Retina (tissue), 1 donor: ENCODE data around the gene ADRA2A.

Experiments used
- DNase-seq: peaks from one replicate; pipeline ENCODE4 v3.0.0-alpha.2; 2016

Gene ADRA2A

DNA sequence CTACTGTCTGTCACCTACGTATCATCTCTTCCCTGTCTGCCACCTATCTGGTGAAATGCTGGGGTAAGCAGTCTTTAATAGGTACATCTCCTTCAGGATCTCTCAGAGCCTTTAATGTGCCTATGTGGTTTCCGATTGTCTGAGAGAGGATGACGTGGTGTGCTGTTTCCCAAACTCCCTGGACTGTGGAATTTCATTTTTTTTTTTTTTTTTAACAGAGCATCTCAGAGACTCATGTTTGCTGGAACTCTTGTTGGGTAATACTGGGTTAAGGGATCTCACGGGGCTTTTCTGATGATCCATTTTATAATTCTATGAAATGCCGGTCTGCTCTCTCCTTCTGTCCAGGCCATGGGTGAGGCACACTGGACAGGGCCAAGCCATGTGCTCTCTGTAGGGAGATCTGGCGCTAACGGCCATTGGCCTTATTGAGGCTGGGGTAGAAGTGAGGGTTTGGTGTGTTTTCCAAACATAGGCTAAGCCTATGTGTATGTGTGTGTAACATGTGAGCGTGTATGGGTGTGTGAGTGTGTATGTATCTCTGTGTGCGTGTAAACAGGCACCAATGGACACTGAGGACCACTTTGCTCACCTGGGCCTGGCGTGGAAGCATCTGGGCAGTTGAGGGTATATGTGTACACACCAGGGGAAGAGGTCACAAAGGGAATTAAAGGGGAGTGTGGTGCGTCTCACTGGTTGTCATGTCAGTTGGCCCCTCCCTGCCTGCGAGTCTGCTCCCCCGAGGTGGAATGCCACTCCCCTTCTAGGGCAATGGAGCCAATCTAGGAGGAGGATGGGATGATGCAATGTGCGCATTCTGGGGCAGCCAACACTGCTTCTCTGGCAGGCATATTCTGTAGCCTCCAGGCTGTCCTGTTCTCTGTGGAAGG is 7.8 kb downstream of the ADRA2A start:
- no peak for DNase-seq

DNA sequence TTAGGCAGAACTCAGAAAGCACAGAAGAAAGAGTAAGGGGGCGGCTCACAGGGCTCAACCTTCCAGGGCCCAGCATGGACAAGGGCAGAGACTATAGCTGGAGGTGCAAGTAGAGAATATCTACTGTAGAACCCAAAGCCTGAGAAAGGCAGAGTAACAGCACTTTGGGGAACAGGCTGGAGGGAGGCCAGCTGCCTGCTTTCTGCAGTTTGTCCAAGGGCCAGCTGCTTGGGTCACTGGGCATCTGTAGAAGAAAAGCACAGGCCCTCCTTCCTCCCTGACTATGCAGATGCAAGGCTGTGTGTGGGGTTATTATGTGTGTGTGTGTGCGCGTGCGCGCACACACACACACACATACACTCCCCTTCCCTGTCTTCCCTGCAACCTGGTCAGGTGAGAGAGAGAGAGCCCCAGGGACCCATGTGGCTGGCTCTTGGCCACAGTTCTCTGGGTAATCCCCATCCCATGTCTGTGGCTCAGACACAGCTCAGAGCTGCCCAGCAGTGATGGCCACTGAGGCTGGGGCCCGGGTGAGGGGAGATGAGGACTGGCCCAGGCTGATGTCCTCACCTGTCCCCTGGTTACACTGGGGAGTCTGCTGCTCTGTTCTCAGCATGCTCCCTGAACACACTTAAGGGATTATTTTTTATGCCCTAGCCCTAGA is 9.0 kb downstream of the ADRA2A start:
- no peak for DNase-seq

DNA sequence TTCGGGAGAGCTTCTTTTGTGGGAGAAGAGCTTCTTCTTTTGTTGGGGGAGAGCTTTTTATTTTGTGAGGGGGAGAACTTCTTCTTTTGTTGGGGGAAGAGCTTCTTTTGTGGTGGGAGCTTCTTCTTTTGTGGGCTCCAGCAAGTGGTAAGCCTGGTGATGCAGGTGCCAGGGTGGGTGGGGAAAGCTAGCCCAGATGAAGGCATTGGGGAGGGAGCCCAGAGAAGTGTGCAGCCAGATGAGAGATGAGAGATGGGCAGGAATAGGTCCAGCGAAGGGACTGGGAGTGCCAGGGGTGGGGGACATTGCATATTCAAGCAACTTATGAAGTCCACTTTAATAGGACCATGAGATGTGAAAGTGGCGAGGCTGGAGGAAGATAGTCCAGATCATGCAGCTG is 9.7 kb downstream of the ADRA2A start:
- no peak for DNase-seq

DNA sequence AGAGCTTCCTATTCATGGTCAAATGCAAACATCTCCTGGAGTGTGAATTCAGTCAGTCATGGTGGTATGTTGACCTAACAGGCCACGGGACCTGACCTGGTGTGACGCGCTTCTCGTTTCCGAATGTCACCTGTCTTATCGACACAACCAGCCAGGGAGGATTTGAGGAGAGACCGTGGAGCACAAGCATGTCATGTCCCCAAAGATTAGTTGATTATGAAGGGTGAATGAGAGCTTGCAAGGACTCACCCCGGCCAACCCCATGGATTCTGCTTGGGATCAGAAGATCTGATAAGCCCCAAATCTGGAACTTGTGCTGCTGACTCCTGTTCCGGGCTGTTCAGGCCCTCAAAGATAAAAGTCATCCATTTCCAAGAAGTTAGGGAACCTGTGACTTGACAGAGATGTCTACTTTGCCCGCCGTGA is 10.5 kb downstream of the ADRA2A start:
- DNase-seq = no peak

DNA sequence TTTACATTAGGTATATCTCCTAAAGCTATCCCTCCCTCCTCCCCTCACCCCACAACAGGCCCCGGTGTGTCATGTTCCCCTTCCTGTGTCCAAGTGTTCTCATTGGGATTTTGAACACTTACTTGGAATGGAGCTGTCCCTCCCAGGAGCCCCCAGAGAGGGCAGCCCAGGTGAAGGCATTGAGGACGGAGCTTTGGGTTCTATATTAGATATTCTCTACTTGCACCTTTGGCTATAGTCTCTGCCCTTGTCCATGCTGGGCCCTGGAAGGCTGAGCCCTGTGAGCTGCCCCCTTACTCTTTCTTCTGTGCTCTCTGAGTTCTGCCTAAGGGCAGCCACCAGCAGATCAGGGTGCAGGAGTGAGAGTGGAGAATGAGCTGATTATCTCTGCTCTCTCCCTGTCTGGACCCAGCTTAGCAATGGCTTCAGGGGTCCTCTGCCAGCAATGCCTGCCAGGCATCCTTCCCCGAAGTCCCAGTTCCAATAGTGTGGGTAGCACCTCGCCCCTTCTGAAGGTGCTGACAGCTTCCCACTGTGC is 11.2 kb downstream of the ADRA2A start:
- DNase-seq = no peak

DNA sequence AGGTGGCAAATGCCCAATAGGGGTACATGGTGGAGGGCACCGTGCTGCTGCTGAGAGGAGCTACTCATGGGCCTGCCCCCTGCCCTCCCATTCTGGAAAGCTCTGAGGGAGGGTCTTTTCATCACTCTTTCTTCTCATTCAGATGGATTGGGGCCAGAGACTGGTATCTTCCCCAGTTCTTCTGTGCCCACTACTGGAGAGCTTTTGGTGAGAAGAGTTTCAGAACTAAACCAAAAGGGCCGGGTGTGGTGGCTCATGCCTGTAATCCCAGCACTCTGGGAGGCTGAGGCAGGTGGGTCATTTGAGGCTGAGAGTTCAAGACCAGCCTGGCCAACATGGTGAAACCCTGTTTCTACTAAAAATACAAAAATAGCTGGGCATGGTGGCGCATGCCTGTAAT is 12.5 kb downstream of the ADRA2A start:
- no peak for DNase-seq

DNA sequence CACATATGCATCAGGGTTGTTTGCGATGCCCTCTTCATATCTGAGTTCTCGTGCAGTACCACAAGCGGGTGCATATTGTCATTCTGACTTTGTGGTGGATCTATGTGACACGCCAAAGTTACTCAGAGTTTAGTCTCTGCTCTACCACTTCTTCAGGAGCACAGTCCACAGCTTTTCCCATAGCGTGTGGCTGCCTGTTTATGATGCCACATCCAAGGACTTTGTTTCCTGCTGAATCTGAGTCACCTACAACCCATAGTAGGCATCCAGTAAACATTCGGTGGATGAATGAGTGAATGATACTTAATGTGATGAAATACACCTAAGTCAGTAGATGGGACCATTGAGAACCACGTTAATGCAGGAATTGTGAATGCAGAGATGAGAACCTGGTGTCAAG is 15.0 kb downstream of the ADRA2A start:
- DNase-seq = no peak

DNA sequence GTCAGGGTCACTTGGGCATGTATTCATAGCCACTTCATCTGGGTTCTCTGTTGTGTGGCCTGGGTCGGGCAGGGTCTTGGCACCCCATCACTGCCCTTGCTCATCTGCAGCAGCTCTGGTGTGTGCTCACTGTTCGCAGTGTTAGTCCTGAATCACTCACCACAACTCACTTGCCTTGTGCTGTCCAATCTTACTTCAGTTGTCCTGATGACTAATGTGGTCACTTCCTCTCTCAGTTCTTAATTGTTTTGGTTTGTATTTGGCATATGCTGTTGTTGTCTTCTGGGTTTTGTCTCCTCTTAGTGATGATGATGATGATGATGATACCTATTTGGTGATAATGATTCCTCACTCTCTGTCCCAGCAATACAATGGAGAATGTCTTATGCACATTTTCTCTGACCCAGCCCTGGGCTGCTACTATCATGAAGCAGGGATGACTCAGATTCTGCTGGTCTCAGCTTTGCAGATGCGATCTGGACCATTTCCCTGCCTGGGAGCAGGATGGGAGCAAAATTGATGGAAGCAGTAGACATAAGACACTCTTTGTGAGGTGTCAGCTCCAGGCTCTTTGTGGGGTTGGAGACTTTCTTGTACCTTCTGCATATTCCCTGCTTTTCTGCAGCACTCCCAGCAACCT is 17.0 kb downstream of the ADRA2A start:
- DNase-seq = no peak

DNA sequence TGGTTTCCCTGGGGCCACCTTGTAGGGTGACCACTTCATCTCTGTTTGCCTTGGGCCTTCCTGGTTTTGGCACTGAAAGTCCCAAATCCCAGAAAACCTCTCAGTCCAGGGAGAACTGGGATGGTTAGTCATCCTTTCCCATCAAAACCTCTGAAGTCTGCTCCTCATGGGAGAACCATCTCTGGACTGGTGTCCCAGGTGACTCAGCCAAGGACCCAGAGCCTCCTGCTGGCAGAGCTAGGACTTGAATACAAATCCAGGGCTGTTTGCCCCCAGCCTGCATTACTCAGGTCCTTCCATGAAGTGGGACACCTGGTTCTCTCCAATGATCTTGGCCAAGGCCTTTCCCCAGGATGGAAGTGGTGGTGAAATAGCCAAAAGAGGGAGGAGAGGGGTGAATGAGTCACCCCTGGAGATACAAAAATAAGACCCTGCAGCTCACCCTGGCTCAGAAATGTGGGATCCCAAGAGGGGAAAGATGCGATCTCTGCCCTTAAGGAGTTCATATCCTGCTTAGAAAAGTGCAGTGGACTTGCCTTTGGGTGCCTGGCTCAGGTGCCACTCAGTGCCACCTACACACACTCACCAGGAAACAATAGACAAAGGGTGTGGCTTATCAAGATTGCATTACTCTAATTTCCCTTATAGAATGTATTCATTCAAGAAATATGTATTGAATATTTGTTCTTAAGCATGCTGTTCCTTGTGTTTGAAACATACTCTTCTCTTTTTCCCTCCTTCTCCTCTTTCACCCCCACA is 22.0 kb downstream of the ADRA2A start:
- DNase-seq = no peak

DNA sequence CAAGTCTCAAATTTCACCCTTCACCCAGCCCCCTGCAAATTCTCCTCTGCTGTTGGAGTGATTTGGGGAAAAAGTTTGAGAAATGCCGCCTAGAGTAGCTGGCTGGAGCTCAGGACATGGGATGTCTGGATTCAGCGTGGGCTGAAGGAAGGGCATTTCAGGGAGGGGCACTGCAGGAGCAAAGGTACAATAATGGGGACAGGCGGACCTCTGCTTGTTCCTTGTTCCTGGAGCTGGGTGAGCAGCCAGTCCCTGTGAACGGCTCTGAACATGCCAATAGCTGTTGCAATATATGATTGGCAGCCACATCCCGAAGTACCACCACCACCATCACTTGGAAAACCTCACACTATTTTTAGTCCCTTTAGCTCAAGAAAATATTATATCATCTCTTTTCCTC is 23.4 kb downstream of the ADRA2A start:
- DNase-seq = no peak

DNA sequence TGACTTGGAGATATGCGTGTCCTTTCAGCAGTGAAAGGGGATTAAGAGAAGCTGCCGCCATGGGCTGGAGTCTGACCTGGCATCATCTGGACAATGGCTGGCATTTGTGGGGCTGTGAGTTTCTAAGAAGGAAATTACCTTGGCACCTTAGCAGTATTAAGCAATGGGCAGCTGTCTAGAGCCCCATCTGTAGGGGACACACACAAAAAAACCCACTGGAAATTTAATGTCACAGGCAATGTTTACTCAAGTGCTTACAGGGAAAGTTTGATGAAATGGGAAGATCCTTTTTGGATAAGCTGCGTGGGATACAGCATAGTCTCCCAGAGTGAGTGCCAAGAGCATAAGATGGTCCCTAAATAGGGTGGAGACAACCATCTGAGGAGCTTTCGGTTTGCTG is 25.0 kb downstream of the ADRA2A start:
- DNase-seq = no peak

DNA sequence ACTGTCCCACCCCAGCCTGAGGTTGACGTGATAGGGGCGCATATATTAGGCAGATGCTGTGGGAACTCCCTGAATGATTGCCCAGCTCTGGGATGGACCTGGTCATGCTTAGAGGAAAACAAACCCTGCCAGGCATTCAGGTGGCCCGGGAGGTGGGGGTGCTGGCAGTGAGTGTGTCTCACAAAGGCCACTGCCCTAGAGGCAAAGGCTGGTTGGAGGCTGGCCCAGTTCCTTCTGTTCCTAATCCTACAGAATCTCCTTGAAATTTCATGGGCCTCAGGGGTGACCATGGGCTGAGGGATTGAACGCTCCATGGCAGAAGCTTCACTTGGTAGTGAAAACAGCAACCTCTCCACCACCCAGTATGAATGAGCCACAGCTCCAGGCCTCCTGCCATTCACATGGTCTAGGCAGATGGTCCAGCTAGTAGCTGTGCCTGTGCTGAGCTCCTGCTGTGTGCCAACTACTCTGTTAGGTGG is 25.6 kb downstream of the ADRA2A start:
- DNase-seq = no peak

DNA sequence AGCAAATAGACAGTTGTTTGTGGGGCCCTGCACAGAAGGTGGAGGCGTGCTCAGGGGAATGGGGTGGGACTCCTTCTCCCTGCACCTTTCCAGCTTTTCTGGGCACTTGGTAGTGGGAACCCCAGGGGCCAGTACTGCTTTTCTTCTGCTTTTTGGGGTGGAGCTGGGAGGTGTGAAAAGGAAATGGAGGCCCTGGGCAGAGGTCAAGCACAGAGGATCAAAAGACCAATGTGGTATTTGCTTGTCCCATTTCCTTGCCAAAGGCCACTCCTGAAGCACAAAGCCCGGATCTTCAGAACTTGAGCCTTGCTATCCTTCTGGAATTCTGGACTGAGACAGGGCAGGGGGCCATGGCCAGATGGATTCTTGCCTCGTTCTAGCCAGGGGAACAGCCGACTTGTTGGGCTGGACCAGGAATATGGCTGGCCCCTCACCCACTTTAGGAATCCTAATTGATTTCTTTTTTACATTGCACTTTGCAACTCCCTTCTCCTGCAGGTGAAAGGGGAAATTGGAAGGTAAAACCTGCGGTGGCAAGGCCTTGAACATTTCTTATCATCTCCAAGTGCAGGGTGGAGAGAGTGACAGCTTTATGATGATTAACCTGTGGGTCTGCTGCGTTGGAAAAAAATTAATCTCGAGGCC is 26.5 kb downstream of the ADRA2A start:
- DNase-seq = no peak

DNA sequence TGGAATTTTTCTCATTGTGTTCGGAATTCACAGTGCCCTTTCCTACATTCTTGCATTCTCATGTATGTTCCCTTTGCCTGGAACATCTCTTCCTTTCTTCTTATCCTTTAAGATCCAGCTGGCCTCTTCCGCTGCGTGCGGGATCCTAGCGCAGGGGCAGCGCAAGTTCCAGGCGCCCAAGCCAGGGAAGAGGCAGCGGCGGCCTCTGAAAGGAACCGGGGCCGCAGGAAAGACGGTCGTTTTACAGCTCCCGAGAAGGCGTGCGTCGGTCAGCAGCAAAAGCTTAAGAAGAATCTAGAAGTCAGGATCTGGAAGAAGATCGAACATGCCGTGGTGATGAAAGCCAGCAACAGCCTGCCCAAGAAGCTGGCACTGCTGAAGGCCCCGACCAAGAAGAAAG is 28.0 kb downstream of the ADRA2A start:
- no peak for DNase-seq

DNA sequence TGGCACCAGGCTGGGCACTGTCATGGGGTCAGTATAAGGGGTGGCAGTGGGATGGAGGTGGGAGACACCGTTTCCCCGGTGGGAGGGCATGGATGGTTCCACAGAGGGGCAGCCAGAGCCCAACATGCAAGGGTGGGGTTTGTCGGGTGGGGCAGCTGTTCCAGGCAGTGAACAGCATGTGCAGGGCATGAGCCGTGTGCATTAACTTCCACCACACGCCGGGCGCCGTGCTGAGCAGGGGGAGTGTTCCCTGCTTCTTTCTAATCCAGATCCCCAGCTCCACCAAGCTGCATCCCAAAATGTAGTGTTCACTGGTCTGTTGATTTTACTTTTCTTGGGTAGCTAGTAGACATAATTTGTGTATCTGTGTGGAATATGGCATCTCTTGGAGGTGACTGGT is 29.3 kb downstream of the ADRA2A start:
- no peak for DNase-seq

DNA sequence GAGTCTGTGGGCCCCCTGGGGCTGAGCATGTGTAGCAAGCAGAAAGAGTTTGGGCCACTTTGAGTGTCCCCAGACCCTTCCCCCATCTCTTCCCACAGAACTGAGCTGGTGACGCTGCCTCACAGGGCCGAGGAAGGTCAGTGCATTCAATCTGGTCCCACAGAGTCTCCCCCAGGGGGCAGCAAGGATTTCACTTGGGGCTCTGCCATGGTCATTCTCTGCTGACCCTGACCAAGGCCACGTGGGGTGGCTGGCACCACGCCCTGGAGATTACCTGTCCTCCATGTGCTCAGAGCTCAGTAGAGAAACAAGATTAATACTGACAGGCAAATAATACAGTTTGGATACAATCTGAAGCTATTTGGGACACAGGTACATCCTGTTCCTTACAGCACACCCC is 30.2 kb downstream of the ADRA2A start:
- DNase-seq = no peak

DNA sequence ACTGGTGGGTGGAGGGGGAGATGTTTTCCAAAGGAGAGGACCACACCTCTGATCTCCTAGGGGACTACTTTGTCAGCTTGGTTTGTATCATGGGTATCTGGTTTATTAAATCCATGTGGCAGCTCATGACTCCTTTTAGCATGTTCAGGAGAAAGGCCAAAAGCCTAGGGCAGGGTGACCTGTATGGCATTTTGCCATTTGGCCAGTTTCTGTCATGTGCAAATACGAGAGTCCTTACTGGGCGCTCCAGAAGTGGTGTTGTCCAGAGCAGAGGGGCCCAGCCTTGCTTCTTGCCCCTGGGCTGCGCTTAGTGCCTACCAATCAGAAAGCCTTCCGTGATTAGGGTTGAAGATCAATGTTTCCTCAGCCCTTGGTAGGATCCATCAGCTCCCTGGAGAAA is 31.0 kb downstream of the ADRA2A start:
- DNase-seq = no peak

DNA sequence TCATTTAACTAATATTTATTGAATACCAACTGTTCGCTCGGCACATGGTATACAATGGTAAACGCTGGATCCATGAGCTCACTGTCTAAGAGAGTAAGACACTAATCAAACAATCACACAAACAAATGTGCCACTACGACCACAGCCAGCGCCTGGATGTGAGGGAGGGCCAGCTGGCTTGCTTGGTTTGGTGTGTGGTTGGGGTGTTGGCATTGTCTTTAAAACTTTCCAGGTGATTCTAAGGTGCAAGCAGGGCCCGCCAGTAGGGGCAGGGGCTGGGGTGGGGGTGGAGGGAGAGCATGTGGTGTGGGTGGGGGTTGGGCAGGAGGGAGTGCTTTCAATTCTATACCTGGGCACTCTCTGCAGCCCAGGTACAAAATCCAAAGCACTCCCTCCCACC is 31.6 kb downstream of the ADRA2A start:
- DNase-seq = no peak

DNA sequence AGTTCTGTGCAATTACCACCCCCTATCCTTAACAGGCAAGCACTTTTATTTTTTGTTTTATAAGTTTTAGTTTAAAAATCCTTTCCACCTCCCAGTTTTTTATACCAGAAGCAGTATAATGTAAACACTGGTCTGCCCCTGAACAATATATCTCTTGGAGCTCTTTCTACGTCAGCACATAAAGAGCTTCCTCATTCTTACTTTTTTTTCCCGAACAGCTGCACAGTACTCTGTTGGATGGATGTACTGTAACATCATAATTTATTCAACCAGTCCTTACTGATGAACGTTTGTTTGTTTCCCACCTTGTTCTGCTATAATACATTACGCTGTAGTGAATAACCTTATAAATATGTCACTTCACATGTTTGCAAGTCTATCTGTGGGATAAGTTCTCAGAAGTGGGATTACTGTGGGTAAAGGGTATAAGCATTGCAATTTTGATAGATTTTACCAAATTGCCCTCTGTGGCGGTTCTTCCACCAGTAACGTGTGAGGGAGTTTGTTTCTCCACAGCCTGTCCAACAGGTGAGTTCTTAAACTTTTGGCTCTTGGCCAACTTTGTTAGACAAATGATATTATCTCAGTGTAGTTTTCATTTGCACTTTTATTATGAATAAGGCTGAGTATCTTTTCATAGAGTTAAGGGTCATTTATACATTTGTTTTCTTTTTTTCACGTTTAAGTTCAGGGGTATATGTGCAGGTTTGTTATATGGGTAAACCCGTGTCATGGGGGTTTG is 32.8 kb downstream of the ADRA2A start:
- no peak for DNase-seq

DNA sequence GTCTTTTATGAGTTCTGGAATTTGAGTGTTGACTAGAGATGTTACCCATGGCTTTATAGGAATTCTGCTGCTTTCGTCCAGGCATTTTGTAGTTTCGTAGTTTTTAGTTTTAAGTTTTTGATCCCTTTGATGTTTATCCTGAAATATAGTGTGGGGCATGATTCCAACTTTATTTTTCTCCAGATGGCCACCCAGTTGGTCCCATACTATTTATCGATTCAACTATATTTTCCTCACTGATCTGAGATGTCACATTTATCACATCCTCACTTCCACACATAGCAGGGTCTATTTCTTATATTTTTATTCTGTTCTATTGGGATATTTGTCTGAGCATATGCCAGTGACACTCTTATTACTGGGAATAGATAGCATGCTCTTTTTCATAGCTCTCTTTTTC is 33.9 kb downstream of the ADRA2A start:
- no peak for DNase-seq

DNA sequence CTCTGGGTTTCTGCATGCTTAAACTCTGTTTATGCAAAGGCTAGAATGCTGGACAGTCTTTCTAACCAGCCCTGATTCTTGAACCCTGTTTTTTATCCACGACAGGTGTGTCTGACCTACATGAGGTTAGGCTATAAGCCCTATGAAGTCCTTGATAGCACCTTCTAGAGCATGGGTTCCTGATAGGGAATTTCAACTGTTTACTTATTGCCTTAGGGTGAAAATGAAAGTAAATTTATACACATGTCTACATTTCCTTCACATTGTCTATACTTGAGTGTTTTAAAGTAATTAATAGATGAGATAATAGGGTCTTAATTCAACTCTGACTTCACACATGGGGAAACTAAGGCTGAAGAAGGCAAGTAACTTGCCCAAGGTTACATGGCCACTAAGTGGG is 35.5 kb downstream of the ADRA2A start:
- DNase-seq = no peak
